ENCODE results near the gene SAPCD2. TPM values are rescaled to one million over a fixed set of nuclear protein-coding genes. Genes with fewer than 3 reads are reported as not detected.
A peak's percentile ranks its signal among the peaks of the same experiment; 100 is the strongest.
"Not testable (repeated sequence)": the region's sequence is repeated elsewhere in the genome, so short reads cannot be mapped to it uniquely, and the experiment has no call there.

The SAPCD2 gene
- polyA plus RNA-seq, 1 donor, result 12.1 TPM

DNA sequence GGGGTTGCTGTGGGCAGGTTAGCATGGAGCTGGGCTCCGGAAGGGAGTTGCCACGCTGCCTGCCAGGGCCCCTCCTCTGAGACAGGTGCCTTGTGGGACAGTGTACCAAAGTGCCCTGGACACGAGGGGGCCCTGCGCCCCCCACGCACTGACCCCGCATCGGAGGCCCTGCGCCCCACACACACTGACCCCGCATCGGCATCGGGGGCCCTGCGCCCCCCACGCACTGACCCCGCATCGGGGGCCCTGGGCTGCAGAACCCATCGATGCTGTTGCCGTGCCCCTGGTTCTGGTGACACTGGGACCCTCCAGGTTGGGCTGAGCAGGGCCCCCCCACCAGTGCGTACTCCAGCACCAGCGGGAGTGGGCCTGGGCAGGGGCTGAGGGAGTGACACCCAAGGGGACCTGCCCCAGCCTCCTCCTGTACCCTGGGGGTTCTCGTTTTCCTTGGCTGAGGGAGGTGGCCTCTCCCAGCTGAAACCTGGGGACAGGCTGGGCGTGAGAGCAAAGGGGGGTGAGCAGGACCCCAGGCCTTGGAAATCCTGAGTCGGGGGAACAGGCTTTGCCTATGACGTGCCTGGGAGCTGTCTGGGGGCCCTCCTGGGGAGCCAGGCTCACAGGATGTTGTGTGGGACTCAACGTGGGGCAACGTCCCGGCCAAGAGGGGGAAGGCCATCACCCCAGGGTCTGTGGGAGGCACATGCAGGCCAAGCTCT, 6.9 kb downstream of the SAPCD2 start:
- H3K27ac ChIP-seq (ENCODE audit: low read length), result no peak overlapping the region
- DNase-seq, result no peak
- WGBS (ENCODE audit: insufficient coverage, low lambda C conversion rate), result no CpG with 5 or more reads among the region's 26 CpGs
- no peaks in the 10 kb centered on the region for H3K27me3 ChIP-seq (ENCODE audit: control insufficient read depth, insufficient read depth, low read length)
- no peaks in the 10 kb centered on the region for H3K9me3 ChIP-seq (ENCODE audit: control insufficient read depth, low read depth, low read length)
- peaks cover 2% of the 10 kb centered on the region for H3K36me3 ChIP-seq (ENCODE audit: control insufficient read depth, insufficient read depth, low read length)
- no peak overlapping the region for H3K4me3 ChIP-seq (ENCODE audit: low read length)
- H3K4me1 ChIP-seq (ENCODE audit: control insufficient read depth, insufficient read depth, low read length), result peaks cover 8% of the 10 kb centered on the region

DNA sequence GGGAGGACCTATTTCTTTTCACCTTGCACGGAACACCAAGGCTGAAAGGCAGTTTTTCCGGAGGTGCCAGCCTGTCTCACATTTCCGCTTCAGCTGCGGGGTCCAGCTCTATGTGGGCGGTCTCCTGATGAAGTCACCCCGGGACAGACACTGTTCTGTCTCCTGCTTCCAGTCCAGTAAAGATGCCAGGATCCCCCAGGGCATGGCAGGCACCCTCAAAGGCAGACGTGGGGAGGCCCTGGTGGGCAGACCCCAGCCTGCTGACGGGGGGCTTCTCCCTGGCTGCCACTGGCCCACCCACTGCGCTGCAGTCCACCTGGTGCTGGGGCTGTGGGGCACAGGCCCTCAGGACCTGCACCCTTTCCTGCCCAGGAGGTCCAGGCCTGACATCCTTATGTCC, 7.6 kb downstream of the SAPCD2 start:
- not testable (repeated sequence) for H3K4me1 ChIP-seq (ENCODE audit: control insufficient read depth, insufficient read depth, low read length); DNase-seq; H3K9me3 ChIP-seq (ENCODE audit: control insufficient read depth, low read depth, low read length); H3K27me3 ChIP-seq (ENCODE audit: control insufficient read depth, insufficient read depth, low read length); H3K27ac ChIP-seq (ENCODE audit: low read length); H3K36me3 ChIP-seq (ENCODE audit: control insufficient read depth, insufficient read depth, low read length); H3K4me3 ChIP-seq (ENCODE audit: low read length)
- WGBS (ENCODE audit: insufficient coverage, low lambda C conversion rate), result no CpG with 5 or more reads among the region's 9 CpGs

DNA sequence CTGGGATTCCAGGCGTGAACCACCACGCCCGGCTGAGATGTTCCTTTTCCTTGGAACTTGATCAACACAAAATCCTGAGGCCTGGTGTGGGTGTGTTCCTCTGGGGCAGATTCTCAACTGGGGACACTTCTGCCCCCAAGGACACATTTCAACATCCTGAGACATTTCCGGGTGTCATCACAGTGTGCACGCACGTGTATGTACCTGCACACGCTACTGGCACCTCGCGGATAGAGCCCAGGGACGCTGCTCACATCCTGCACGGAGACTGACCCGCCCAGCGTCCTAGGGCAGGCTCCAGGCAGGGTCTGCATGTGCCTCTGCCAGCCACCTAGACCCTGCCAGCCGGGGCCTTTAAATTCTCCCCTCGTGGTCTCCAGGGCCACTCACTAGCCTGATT, 8.0 kb downstream of the SAPCD2 start:
- Histone ChIP-seq H3K4me1 (ENCODE audit: control insufficient read depth, insufficient read depth, low read length) (no peaks in the 10 kb centered on the region), H3K27me3 (ENCODE audit: control insufficient read depth, insufficient read depth, low read length) (no peaks in the 10 kb centered on the region), H3K4me3 (ENCODE audit: low read length) (no peak overlapping the region), H3K36me3 (ENCODE audit: control insufficient read depth, insufficient read depth, low read length) (peaks cover 2% of the 10 kb centered on the region), H3K27ac (ENCODE audit: low read length) (no peak overlapping the region), H3K9me3 (ENCODE audit: control insufficient read depth, low read depth, low read length) (no peaks in the 10 kb centered on the region)
- no peak for DNase-seq
- no CpG with 5 or more reads among the region's 15 CpGs for WGBS (ENCODE audit: insufficient coverage, low lambda C conversion rate)

- WGBS (ENCODE audit: insufficient coverage, low lambda C conversion rate), result no CpG with 5 or more reads among the region's 9 CpGs
- Histone ChIP-seq H3K4me3 (ENCODE audit: low read length) (no peak overlapping the region), H3K27ac (ENCODE audit: low read length) (no peak overlapping the region), H3K9me3 (ENCODE audit: control insufficient read depth, low read depth, low read length) (no peaks in the 10 kb centered on the region), H3K27me3 (ENCODE audit: control insufficient read depth, insufficient read depth, low read length) (peaks cover 6% of the 10 kb centered on the region), H3K36me3 (ENCODE audit: control insufficient read depth, insufficient read depth, low read length) (no peaks in the 10 kb centered on the region), H3K4me1 (ENCODE audit: control insufficient read depth, insufficient read depth, low read length) (peaks cover 21% of the 10 kb centered on the region)
- DNase-seq, result no peak
These were observed 11.7 kb downstream of the SAPCD2 start for GRCh38 chr9:137058521-137059234.

GRCh38 chr9:137057545-137057944, 12.8 kb downstream of the SAPCD2 start:
- no peak overlapping the region for H3K4me3 ChIP-seq (ENCODE audit: low read length)
- no peaks in the 10 kb centered on the region for H3K36me3 ChIP-seq (ENCODE audit: control insufficient read depth, insufficient read depth, low read length)
- H3K9me3 ChIP-seq (ENCODE audit: control insufficient read depth, low read depth, low read length), result no peaks in the 10 kb centered on the region
- 35% methylated on average over 2 of the region's 16 CpGs for WGBS (ENCODE audit: insufficient coverage, low lambda C conversion rate)
- H3K4me1 ChIP-seq (ENCODE audit: control insufficient read depth, insufficient read depth, low read length), result peaks cover 25% of the 10 kb centered on the region
- no peak overlapping the region for H3K27ac ChIP-seq (ENCODE audit: low read length)
- DNase-seq, result no peak
- peaks cover 17% of the 10 kb centered on the region for H3K27me3 ChIP-seq (ENCODE audit: control insufficient read depth, insufficient read depth, low read length)

- Histone ChIP-seq H3K27me3 (ENCODE audit: control insufficient read depth, insufficient read depth, low read length) (peaks cover 21% of the 10 kb centered on the region), H3K27ac (ENCODE audit: low read length) (no peak overlapping the region), H3K36me3 (ENCODE audit: control insufficient read depth, insufficient read depth, low read length) (no peaks in the 10 kb centered on the region), H3K9me3 (ENCODE audit: control insufficient read depth, low read depth, low read length) (no peaks in the 10 kb centered on the region), H3K4me3 (ENCODE audit: low read length) (no peak overlapping the region), H3K4me1 (ENCODE audit: control insufficient read depth, insufficient read depth, low read length) (peaks cover 25% of the 10 kb centered on the region)
- whole genome bisulfite sequencing (ENCODE audit: insufficient coverage, low lambda C conversion rate), result no CpG with 5 or more reads among the region's 17 CpGs
- DNase-seq, result no peak
These were observed 13.5 kb downstream of the SAPCD2 start for GRCh38 chr9:137056739-137057415.

DNA sequence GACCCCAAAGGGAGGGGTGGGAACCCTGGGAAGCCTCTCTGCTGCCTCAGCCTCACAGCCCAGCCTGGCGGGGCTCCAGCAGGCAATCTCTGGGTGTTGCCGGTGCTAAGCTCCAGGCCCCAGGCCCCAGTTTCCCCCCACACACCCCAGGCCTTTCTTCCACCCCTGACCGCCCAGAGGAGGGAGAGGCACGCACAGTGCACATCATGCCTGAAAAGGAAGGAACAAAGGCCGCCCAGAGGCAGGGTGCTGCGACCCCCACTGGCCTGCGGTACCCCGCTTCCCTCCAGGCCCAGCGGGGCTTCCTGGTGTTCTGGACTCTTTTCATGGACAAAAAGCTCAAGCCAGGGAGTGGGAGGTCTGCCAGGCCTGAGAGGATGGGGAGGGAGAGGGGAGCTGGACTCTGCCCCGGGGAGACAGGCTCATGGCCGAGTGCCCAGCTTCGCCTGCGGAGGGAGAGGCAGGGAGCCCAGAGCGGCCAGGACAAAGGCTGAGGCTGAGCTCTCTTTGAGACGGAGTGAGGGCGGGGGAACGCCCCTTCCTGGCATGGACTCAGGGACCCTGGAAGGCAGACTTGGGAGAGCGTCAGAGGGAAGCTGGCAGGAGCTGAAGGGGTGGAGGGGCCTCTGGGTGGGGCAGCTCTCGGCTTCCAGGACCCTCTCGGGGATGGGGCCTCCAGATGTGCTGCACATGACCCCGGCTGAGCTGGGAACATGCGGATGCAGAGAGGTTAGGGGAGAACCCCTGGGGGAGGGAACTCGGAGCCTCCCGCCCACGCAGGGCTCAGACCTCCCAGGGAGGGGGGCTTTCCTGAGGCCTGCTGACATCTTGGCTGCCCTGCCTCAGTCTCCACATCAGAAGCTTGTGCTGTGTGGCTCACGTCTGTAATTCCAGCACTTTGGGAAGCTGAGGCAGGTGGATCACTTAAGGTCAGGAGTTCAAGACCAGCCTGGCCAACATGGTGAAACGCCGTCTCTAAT, 14.7 kb downstream of the SAPCD2 start:
- Histone ChIP-seq H3K27me3 (ENCODE audit: control insufficient read depth, insufficient read depth, low read length) (peaks cover 27% of the 10 kb centered on the region), H3K36me3 (ENCODE audit: control insufficient read depth, insufficient read depth, low read length) (no peaks in the 10 kb centered on the region), H3K9me3 (ENCODE audit: control insufficient read depth, low read depth, low read length) (no peaks in the 10 kb centered on the region), H3K4me3 (ENCODE audit: low read length) (peak overlapping the region; percentile 3), H3K4me1 (ENCODE audit: control insufficient read depth, insufficient read depth, low read length) (peaks cover 25% of the 10 kb centered on the region), H3K27ac (ENCODE audit: low read length) (peak overlapping the region; percentile 79)
- peak; percentile 92 to 96 for DNase-seq
- no CpG with 5 or more reads among the region's 28 CpGs for WGBS (ENCODE audit: insufficient coverage, low lambda C conversion rate)

DNA sequence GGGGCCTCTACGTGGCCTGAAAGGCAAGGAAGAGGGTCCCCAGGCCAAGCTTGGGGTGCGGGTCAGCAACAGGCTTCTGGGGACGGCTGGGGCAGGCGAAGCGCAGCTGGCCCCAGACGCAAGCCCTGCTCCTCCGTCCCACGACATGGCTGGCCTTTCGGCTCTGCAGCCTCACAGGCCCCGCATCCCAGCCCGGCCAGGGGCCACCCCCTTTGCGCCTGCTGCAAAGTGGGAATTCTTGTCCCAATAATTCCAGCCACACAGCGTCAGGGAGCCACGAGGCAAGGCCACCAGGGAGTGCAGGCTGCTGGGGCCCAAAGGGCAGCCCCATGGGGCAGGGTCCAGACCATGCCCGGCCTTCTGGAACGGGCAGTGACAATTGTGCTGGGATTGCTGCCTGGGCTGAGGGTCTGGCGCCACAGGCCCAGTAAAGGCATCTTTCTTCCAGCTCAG, 15.4 kb downstream of the SAPCD2 start:
- Histone ChIP-seq H3K36me3 (ENCODE audit: control insufficient read depth, insufficient read depth, low read length) (no peaks in the 10 kb centered on the region), H3K4me3 (ENCODE audit: low read length) (peak overlapping the region; percentile 59), H3K4me1 (ENCODE audit: control insufficient read depth, insufficient read depth, low read length) (peaks cover 25% of the 10 kb centered on the region), H3K9me3 (ENCODE audit: control insufficient read depth, low read depth, low read length) (no peaks in the 10 kb centered on the region), H3K27ac (ENCODE audit: low read length) (peak overlapping the region; percentile 79), H3K27me3 (ENCODE audit: control insufficient read depth, insufficient read depth, low read length) (peaks cover 34% of the 10 kb centered on the region)
- WGBS (ENCODE audit: insufficient coverage, low lambda C conversion rate), result no CpG with 5 or more reads among the region's 17 CpGs
- DNase-seq, result peak in 1 of 2 donors; percentile 73

DNA sequence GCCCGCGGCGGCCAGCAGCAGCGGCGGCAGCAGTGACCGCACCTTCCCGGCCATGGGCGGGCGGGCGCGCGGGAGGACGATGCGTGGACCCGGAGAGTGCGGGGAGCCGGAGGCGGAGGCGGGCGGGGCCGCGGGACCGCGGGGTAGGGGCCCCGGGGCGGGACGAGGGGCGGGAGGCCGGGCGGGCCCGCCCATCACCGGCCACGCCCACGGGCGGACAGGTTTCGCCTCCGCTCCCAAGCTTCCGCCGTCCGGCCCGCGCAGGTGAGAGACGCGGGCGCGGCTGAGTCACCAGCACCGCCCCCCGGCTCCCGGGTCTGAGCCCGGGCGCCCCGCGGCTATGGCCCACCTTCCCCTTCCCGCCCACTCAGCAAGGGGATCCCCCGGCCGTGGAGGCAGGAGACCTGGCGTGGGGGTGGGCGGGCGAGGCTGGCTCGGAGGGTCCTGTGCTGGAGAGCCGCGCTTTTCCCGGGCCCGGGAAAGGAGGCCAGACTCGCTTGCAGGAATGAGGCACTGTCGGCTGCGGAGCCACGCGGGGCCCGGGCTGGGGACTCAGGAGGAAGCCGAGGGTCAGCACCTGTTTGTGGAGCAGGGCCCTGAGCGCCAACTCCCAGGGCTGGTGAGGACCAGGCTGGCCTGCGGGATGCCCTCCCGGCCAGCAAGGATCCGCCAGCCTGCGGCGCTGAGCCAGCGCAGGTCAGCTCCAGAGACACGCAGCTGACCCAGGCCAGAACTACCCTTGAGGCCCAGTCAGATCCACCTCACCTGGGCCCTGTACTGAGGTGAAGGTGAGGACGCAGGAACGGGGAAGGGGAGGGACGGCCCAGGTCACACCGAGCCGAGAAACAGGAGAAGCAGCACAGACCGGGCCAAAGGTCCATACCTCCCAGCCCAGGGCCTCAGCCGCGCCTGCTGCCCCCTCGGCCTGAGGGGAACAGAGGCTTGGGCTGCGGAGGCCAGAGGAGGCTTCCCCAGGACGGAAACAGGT, 16.1 kb downstream of the SAPCD2 start, which contains the start of gene ENTPD2:
ENTPD2 (minus strand) TSS at position 118 of the 988 bp plus-strand sequence; CDS start at position 54, 64 bp downstream.
- H3K36me3 ChIP-seq (ENCODE audit: control insufficient read depth, insufficient read depth, low read length), result no peaks in the 10 kb centered on the region
- peaks cover 41% of the 10 kb centered on the region for H3K27me3 ChIP-seq (ENCODE audit: control insufficient read depth, insufficient read depth, low read length)
- WGBS (ENCODE audit: insufficient coverage, low lambda C conversion rate), result no CpG with 5 or more reads among the region's 90 CpGs
- peak within 1 kb of the TSS; percentile 59 for H3K4me3 ChIP-seq (ENCODE audit: low read length)
- peak within 1 kb of the TSS; percentile 79 for H3K27ac ChIP-seq (ENCODE audit: low read length)
- no peaks in the 10 kb centered on the region for H3K9me3 ChIP-seq (ENCODE audit: control insufficient read depth, low read depth, low read length)
- H3K4me1 ChIP-seq (ENCODE audit: control insufficient read depth, insufficient read depth, low read length), result peaks cover 25% of the 10 kb centered on the region
- DNase-seq, result peak; percentile 70 to 87
